IMR-90 (cell line): ENCODE data around the gene CCM2. TPM values are rescaled to one million over a fixed set of nuclear protein-coding genes. Genes with fewer than 3 reads are reported as not detected.

Experiments used
- ATAC-seq: fragments of 200-7000 bp; cut with Tn5 transposase; 2 replicates; pipeline ENCODE4 v1.9.1; 2020; ENCODE audit warnings: low read depth, mild to moderate bottlenecking, moderate library complexity
- BruUV-seq: library from RNA; stranded (reverse); fragments of 400-500 nt; replicated peaks from 2 replicates; lab custom pipeline; 2021; lab: Mats Ljungman, UMichigan
- CTCF ChIA-PET: fragments of 300-600 bp; formaldehyde crosslinking; extraction: SDS; loops from one replicate; lab custom pipeline; 2021; ENCODE audit warnings: antibody characterized with exemption; lab: Yijun Ruan, JAX
- POLR2A ChIA-PET: fragments of 300-600 bp; sonication (Branson Sonifier 250); formaldehyde crosslinking; loops from one replicate; lab custom pipeline; 2022; ENCODE audit warnings: antibody characterized with exemption; ENCODE audit not compliant: unreplicated experiment; lab: Charles Lee
- DNase-seq: peaks from one replicate; pipeline ENCODE4 v3.0.0; 2013
- H2AFZ ChIP-seq: replicated peaks from 2 replicates; pipeline ENCODE3; 2013; ENCODE audit warnings: low read length, mild to moderate bottlenecking; ENCODE audit not compliant: poor library complexity
- H2AK5ac ChIP-seq: 2 replicates; pipeline ENCODE4 v1.6.1; 2013; ENCODE audit warnings: low read depth, low read length, inconsistent platforms
- H2AK9ac ChIP-seq: replicated peaks from 2 replicates; pipeline ENCODE3; 2013; ENCODE audit warnings: mild to moderate bottlenecking, low read depth, low read length, moderate library complexity; ENCODE audit not compliant: poor library complexity
- H2BK120ac ChIP-seq: 2 replicates; pipeline ENCODE4 v1.6.1; 2013; ENCODE audit warnings: low read depth, low read length, inconsistent platforms
- H2BK15ac ChIP-seq: 3 replicates; pipeline ENCODE4 v1.6.1; 2013; ENCODE audit warnings: low read depth, low read length, inconsistent platforms
- H2BK20ac ChIP-seq: 2 replicates; pipeline ENCODE4 v1.6.1; 2013; ENCODE audit warnings: low read depth, mild to moderate bottlenecking, inconsistent platforms, low read length, moderate library complexity
- H2BK5ac ChIP-seq: 2 replicates; pipeline ENCODE4 v1.6.1; 2013; ENCODE audit warnings: mild to moderate bottlenecking, low read depth, low read length, inconsistent platforms; ENCODE audit not compliant: poor library complexity, severe bottlenecking
- H3K14ac ChIP-seq: replicated peaks from 2 replicates; pipeline ENCODE4 v1.6.1; 2013; ENCODE audit warnings: low read depth, low read length, inconsistent platforms
- H3K18ac ChIP-seq: 2 replicates; pipeline ENCODE4 v1.6.1; 2013; ENCODE audit warnings: low read depth, low read length, control low read depth
- H3K23ac ChIP-seq: 2 replicates; pipeline ENCODE4 v1.6.1; 2013; ENCODE audit warnings: low read depth, low read length, inconsistent platforms
- H3K27ac ChIP-seq: 2 replicates; pipeline ENCODE4 v1.5.1; 2013; ENCODE audit warnings: mild to moderate bottlenecking, control low read depth, low read length; ENCODE audit not compliant: insufficient read depth
- H3K27me3 ChIP-seq: 2 replicates; pipeline ENCODE4 v1.6.1; 2013; ENCODE audit warnings: low read length; ENCODE audit not compliant: control insufficient read depth, insufficient read depth
- H3K36me3 ChIP-seq: 2 replicates; pipeline ENCODE4 v1.6.1; 2013; ENCODE audit warnings: low read length, mixed read lengths; ENCODE audit not compliant: control insufficient read depth, insufficient read depth
- H3K4ac ChIP-seq: 2 replicates; pipeline ENCODE4 v1.6.1; 2013; ENCODE audit warnings: low read depth, low read length, inconsistent platforms
- H3K4me1 ChIP-seq: 2 replicates; pipeline ENCODE4 v1.6.1; 2013; ENCODE audit warnings: low read length, mixed read lengths; ENCODE audit not compliant: control insufficient read depth, insufficient read depth
- H3K4me2 ChIP-seq: 2 replicates; pipeline ENCODE4 v1.6.1; 2013; ENCODE audit warnings: low read depth, mild to moderate bottlenecking, control low read depth, low read length, moderate library complexity
- H3K4me3 ChIP-seq: 2 replicates; pipeline ENCODE4 v1.5.1; 2013; ENCODE audit warnings: low read depth, mild to moderate bottlenecking, control low read depth, low read length, moderate library complexity; ENCODE audit not compliant: insufficient read depth
- H3K56ac ChIP-seq: 2 replicates; pipeline ENCODE4 v1.6.1; 2013; ENCODE audit warnings: low read length, inconsistent platforms; ENCODE audit not compliant: insufficient read depth; ENCODE audit errors: extremely low read depth
- H3K79me1 ChIP-seq, 2 experiments: 2 replicates each; pipeline ENCODE4 v1.6.1; 2013; ENCODE audit warnings: low read length in 2 of 2, inconsistent platforms in 1 of 2, low read depth in 1 of 2
- H3K9ac ChIP-seq: 2 replicates; pipeline ENCODE4 v1.6.1; 2013; ENCODE audit warnings: low read depth, low read length, control low read depth
- H3K9me1 ChIP-seq: 2 replicates; pipeline ENCODE4 v1.6.1; 2013; ENCODE audit warnings: low read length, inconsistent platforms; ENCODE audit not compliant: insufficient read depth
- H3K9me3 ChIP-seq: 2 replicates; pipeline ENCODE4 v1.6.1; 2013; ENCODE audit warnings: low read length; ENCODE audit not compliant: control insufficient read depth, insufficient read depth
- H4K20me1 ChIP-seq: 2 replicates; pipeline ENCODE4 v1.6.1; 2013; ENCODE audit warnings: low read length, inconsistent platforms; ENCODE audit not compliant: insufficient read depth
- H4K5ac ChIP-seq: 2 replicates; pipeline ENCODE4 v1.6.1; 2013; ENCODE audit warnings: mild to moderate bottlenecking, low read depth, low read length, control low read depth
- H4K8ac ChIP-seq, 2 experiments: 2 replicates each; pipeline ENCODE4 v1.6.1; 2013; ENCODE audit warnings: low read depth in 2 of 2, low read length in 2 of 2, control low read depth in 1 of 2, inconsistent platforms in 1 of 2
- H4K91ac ChIP-seq: 2 replicates; pipeline ENCODE4 v1.6.1; 2013; ENCODE audit warnings: low read depth, low read length, inconsistent platforms; ENCODE audit not compliant: insufficient read depth
- MXI1 ChIP-seq: IDR thresholded peaks from 2 replicates; pipeline ENCODE4 v1.6.1; 2012; ENCODE audit warnings: low read depth, mild to moderate bottlenecking, low read length, moderate library complexity, borderline replicate concordance
- NFE2L2 ChIP-seq: fragments of 150-350 bp; IDR thresholded peaks from 2 replicates; pipeline ENCODE4 v1.6.1; 2016; ENCODE audit warnings: low read depth, mild to moderate bottlenecking, low read length
- RCOR1 ChIP-seq: IDR thresholded peaks from 2 replicates; pipeline ENCODE4 v1.6.1; 2012; ENCODE audit warnings: mild to moderate bottlenecking, low read length, improper control_type of control experiment; ENCODE audit not compliant: insufficient replicate concordance
- SMC3 ChIP-seq: fragments of 150-350 bp; IDR thresholded peaks from 2 replicates; pipeline ENCODE4 v1.6.1; 2016; ENCODE audit warnings: low read depth, mild to moderate bottlenecking, antibody characterized with exemption, low read length, moderate library complexity
- WGBS, 2 experiments: methylation state at CpG; one replicate each; pipeline versions ENCODE4 v1.1.5 to v1.1.7; 2013; ENCODE audit warnings: missing lambda C conversion rate in 2 of 2; ENCODE audit not compliant: insufficient read length in 1 of 2; ENCODE audit errors: extremely low coverage in 2 of 2; 5-methylcytosine and 5-hydroxymethylcytosine counted together
- dilution Hi-C: fragments of 300-500 bp; cut with HindIII; formaldehyde crosslinking; loops from one replicate; pipeline ENCODE4 v1.14.3; 2018; ENCODE audit warnings: low sequenced_read_pairs; ENCODE audit not compliant: unreplicated experiment
- in situ Hi-C: fragments of 300-500 bp; cut with MboI; formaldehyde crosslinking; loops from 3 replicates; pipeline ENCODE4 v1.14.3; 2019; ENCODE audit warnings: low sequenced_read_pairs, inconsistent platforms, mixed read lengths
- intact Hi-C: fragments of 100-400 bp; cut with micrococcal nuclease; formaldehyde crosslinking; loops from 2 replicates; pipeline ENCODE4 v1.10.0; 2022
- polyA plus RNA-seq, 3 experiments: library from polyadenylated mRNA; depleted of rRNA; stranded (reverse); fragments of >200 nt; gene quantifications; 2 replicates each; pipeline ENCODE4 v1.2.3, GENCODE V29; 2012; ENCODE audit warnings: low replicate concordance in 1 of 3
- total RNA-seq: library from RNA; depleted of rRNA; stranded (reverse); fragments of >200 nt; gene quantifications from 2 replicates; pipeline ENCODE4 v1.2.3, GENCODE V29; 2012

CCM2 gene
- total and polyA plus RNA-seq, 2 of the 4 experiments (the other 2 are of a cell fraction): 65.2 to 78.5 TPM

DNA sequence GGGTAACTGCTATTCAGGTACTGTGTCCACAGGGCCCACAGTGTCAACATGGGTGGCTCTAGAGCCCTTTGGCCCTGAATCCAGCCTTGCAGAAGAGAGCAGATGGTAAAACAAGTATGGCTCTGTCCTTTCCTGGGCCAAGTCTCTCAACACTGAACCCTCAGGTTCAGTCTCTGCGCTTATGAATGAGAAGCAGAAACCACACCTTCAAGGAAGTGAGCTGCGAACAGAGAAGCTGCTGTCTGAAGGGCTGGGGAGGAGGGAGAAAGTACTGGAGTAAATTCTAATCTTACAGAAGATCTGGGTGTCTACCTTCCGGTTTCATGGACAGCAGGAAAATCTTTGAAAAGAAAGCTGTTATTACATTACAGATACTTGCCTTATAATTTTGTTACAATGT lies 107.4 kb downstream of the CCM2 start:
- no peak overlapping the region for H2BK20ac ChIP-seq
- no peak overlapping the region for H2AK9ac ChIP-seq
- peaks cover 31% of the 10 kb centered on the region for H4K20me1 ChIP-seq
- no peak overlapping the region for H3K4ac ChIP-seq
- H3K56ac ChIP-seq: no peak overlapping the region
- no peaks in the 10 kb centered on the region for H3K27me3 ChIP-seq
- DNase-seq (no peak), ATAC-seq (no peak)
- no peak overlapping the region for H3K9ac ChIP-seq
- dilution Hi-C loops: no loop called here
- H3K9me3 ChIP-seq: no peaks in the 10 kb centered on the region
- peaks cover 3% of the 10 kb centered on the region; the same call in 1 of the 2 replicates for H3K4me1 ChIP-seq
- H3K14ac ChIP-seq: no peak overlapping the region
- no peak overlapping the region for H3K23ac ChIP-seq
- no peak overlapping the region for H4K5ac ChIP-seq
- H2BK5ac ChIP-seq: no peak overlapping the region
- H3K36me3 ChIP-seq: peaks cover 61% of the 10 kb centered on the region
- no peak overlapping the region for H4K91ac ChIP-seq
- no peak overlapping the region for H2AFZ ChIP-seq
- WGBS, 2 experiments: no CpG with 5 or more reads among the region's 3 CpGs
- H2BK120ac ChIP-seq: no peak overlapping the region
- ChIA-PET CTCF (no interaction called here), POLR2A (no interaction called here)
- no peak overlapping the region for H2BK15ac ChIP-seq
- no peak overlapping the region for H3K4me2 ChIP-seq
- no peaks in the 10 kb centered on the region for H3K9me1 ChIP-seq
- no peak overlapping the region for H3K18ac ChIP-seq
- no peak overlapping the region for H3K4me3 ChIP-seq
- no peak overlapping the region for H3K27ac ChIP-seq
- BruUV-seq: no TSS peak
- no peak for TF ChIP-seq RCOR1
- no peak for TF ChIP-seq MXI1
- no peak for TF ChIP-seq SMC3
- no peak for TF ChIP-seq NFE2L2
- H2AK5ac ChIP-seq: no peak overlapping the region
- no peak overlapping the region for H4K8ac ChIP-seq
- intact Hi-C loops: no loop called here
- in situ Hi-C loops: no loop called here
- peaks cover 44 to 59% of the 10 kb centered on the region in 2 experiments for H3K79me1 ChIP-seq
